MM.1S (cell line): ENCODE results near the gene OTUD1.

Experiments used
- DNase-seq: peaks from one replicate; pipeline ENCODE4 v3.0.0-alpha.2; 2015
- H2AFZ ChIP-seq: fragments of 300-600 bp; sonication (generic); 2 replicates; pipeline ENCODE4 v1.6.0; 2016; ENCODE audit warnings: antibody characterized with exemption, low read length
- H3F3A ChIP-seq: fragments of 300-600 bp; sonication (generic); 2 replicates; pipeline ENCODE4 v1.6.1; 2016; ENCODE audit warnings: mild to moderate bottlenecking, antibody characterized with exemption, low read length, moderate library complexity, mixed read lengths; ENCODE audit not compliant: insufficient read depth
- H3K27ac ChIP-seq: fragments of 300-600 bp; sonication (generic); 2 replicates; pipeline ENCODE4 v1.5.1; 2016; ENCODE audit warnings: mild to moderate bottlenecking, low read length
- H3K27me3 ChIP-seq: fragments of 300-600 bp; sonication (generic); replicated peaks from 2 replicates; pipeline ENCODE4 v1.6.0; 2016; ENCODE audit warnings: low read length; ENCODE audit not compliant: insufficient read depth
- H3K36me3 ChIP-seq: fragments of 300-600 bp; sonication (generic); replicated peaks from 2 replicates; pipeline ENCODE4 v1.6.1; 2016; ENCODE audit warnings: mild to moderate bottlenecking, low read length, mixed read lengths; ENCODE audit not compliant: insufficient read depth
- H3K4me1 ChIP-seq: fragments of 300-600 bp; sonication (generic); 2 replicates; pipeline ENCODE4 v1.6.1; 2016; ENCODE audit warnings: low read length, mixed read lengths
- H3K4me2 ChIP-seq: fragments of 300-600 bp; sonication (generic); 2 replicates; pipeline ENCODE4 v1.6.0; 2016; ENCODE audit warnings: low read depth, low read length
- H3K4me3 ChIP-seq: fragments of 300-600 bp; sonication (generic); 2 replicates; pipeline ENCODE4 v1.5.1; 2016; ENCODE audit warnings: low read length, mixed read lengths
- H3K79me2 ChIP-seq: fragments of 300-600 bp; sonication (generic); 2 replicates; pipeline ENCODE4 v1.6.1; 2016; ENCODE audit warnings: mixed run types, low read length, mixed read lengths
- H3K9ac ChIP-seq: fragments of 300-600 bp; sonication (generic); 2 replicates; pipeline ENCODE4 v1.6.1; 2016; ENCODE audit warnings: low read length, mixed read lengths
- H3K9me2 ChIP-seq: fragments of 300-600 bp; sonication (generic); replicated peaks from 2 replicates; pipeline ENCODE4 v1.6.1; 2016; ENCODE audit warnings: mild to moderate bottlenecking, low read length, mixed read lengths; ENCODE audit not compliant: insufficient read depth
- H3K9me3 ChIP-seq: fragments of 300-600 bp; sonication (generic); replicated peaks from 2 replicates; pipeline ENCODE4 v1.6.1; 2016; ENCODE audit warnings: mild to moderate bottlenecking, low read length, mixed read lengths; ENCODE audit not compliant: insufficient read depth
- H4K20me1 ChIP-seq: fragments of 300-600 bp; sonication (generic); 2 replicates; pipeline ENCODE4 v1.6.1; 2016; ENCODE audit warnings: mild to moderate bottlenecking, low read length, moderate library complexity, mixed read lengths; ENCODE audit not compliant: insufficient read depth
- CTCF ChIP-seq: fragments of 300-600 bp; sonication (generic); IDR thresholded peaks from 2 replicates; pipeline ENCODE4 v1.5.1; 2016; ENCODE audit warnings: antibody characterized with exemption, low read length, mixed read lengths
- EZH2 ChIP-seq: fragments of 300-600 bp; sonication (generic); optimal IDR thresholded peaks from 2 replicates; pipeline ENCODE3; 2017; ENCODE audit warnings: low read depth, mild to moderate bottlenecking, antibody characterized with exemption, low read length, mixed read lengths
- EZH2phosphoT487 ChIP-seq: fragments of 300-600 bp; sonication (generic); IDR thresholded peaks from 2 replicates; pipeline ENCODE4 v1.6.1; 2018; ENCODE audit warnings: antibody characterized with exemption, low read length

Gene OTUD1

DNA sequence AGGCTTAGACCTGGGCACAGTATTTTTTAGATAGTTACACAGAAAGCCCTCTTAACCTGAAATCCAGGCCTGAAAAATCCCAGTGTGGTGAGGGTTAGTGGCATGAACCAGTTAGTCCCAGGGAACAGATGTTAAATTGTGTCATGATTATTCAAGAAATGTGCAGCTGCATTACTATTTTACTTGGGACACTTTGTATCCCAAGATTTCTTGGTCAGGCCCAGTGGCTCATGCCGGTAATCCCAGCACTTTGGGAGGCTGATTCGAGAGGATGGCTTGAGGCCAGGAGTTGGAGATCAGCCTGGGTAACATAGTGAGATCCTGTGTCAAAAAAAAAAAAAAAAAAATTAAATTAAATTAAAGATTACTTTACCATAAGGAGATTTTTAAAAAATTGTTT, 36.0 kb upstream of the OTUD1 start:
- no peak for DNase-seq
- no peak overlapping the region for H2AFZ ChIP-seq
- TF ChIP-seq CTCF = no peak
- TF ChIP-seq EZH2 = no peak
- no peak for TF ChIP-seq EZH2phosphoT487

DNA sequence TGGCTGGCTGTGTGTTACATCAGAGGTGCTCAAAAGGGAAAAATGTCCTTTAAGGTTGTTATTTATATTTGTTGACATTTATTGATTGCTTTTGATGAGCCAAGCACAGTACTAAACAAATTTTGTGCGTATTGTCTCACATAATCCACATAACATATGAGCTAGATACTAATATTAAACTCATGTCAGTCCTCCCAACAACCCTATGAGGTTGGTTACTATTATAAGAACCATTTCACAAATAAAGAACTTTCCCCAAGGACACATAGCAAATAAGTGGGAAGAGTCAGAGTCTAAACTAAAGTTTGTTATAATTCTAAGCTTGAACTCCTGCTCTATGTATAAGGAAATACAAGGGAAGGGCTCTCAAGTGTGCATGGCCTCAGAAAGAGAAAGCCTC, 35.6 kb upstream of the OTUD1 start:
- Histone ChIP-seq H3K27me3 (no peaks in the 10 kb centered on the region), H3K4me1 (no peaks in the 10 kb centered on the region), H3K4me3 (no peak overlapping the region), H2AFZ (no peak overlapping the region), H3F3A (no peaks in the 10 kb centered on the region), H3K9me3 (no peaks in the 10 kb centered on the region), H3K4me2 (no peak overlapping the region), H3K27ac (no peak overlapping the region), H3K36me3 (no peaks in the 10 kb centered on the region), H3K9me2 (no peaks in the 10 kb centered on the region), H3K79me2 (no peaks in the 10 kb centered on the region), H4K20me1 (no peaks in the 10 kb centered on the region), H3K9ac (no peak overlapping the region)
- TF ChIP-seq EZH2 (no peak), CTCF (no peak), EZH2phosphoT487 (no peak)
- DNase-seq = no peak

More for the DNA sequence above, 36.0 kb upstream of the OTUD1 start:
- no peaks in the 10 kb centered on the region for H3K27me3 ChIP-seq
- H3K4me2 ChIP-seq = no peak overlapping the region
- no peaks in the 10 kb centered on the region for H3K4me1 ChIP-seq
- no peak overlapping the region for H3K27ac ChIP-seq
- no peaks in the 10 kb centered on the region for H3K79me2 ChIP-seq
- H3K9me3 ChIP-seq = no peaks in the 10 kb centered on the region
- H3K9ac ChIP-seq = no peak overlapping the region
- H3K36me3 ChIP-seq = no peaks in the 10 kb centered on the region
- no peaks in the 10 kb centered on the region for H3F3A ChIP-seq
- H4K20me1 ChIP-seq = no peaks in the 10 kb centered on the region
- no peaks in the 10 kb centered on the region for H3K9me2 ChIP-seq
- no peak overlapping the region for H3K4me3 ChIP-seq

- H3K36me3 ChIP-seq = no peaks in the 10 kb centered on the region
- H3K4me2 ChIP-seq = no peak overlapping the region
- no peaks in the 10 kb centered on the region for H4K20me1 ChIP-seq
- no peak overlapping the region for H2AFZ ChIP-seq
- H3K4me1 ChIP-seq = no peaks in the 10 kb centered on the region
- TF ChIP-seq CTCF (no peak), EZH2 (no peak), EZH2phosphoT487 (no peak)
- H3K79me2 ChIP-seq = no peaks in the 10 kb centered on the region
- no peak overlapping the region for H3K4me3 ChIP-seq
- no peak for DNase-seq
- H3K9me2 ChIP-seq = no peaks in the 10 kb centered on the region
- no peaks in the 10 kb centered on the region for H3K27me3 ChIP-seq
- no peak overlapping the region for H3K27ac ChIP-seq
- H3F3A ChIP-seq = no peaks in the 10 kb centered on the region
- no peaks in the 10 kb centered on the region for H3K9me3 ChIP-seq
- no peak overlapping the region for H3K9ac ChIP-seq
Observed at GRCh38 chr10:23403719-23404118, 35.2 kb upstream of the OTUD1 start.
